B cell (primary cell): Measurements from ENCODE around the gene ELP1. TPM values are rescaled to one million over a fixed set of nuclear protein-coding genes. Genes with fewer than 3 reads are reported as not detected.

ENCODE experiments used
- ATAC-seq: fragments of 200-7000 bp; cut with Tn5 transposase; one replicate; pipeline ENCODE4 v1.10.0; 2021; ENCODE audit warnings: low read depth, mild to moderate bottlenecking, moderate number of reproducible peaks, moderate library complexity
- CTCF ChIA-PET: fragments of 350-600 bp; sonication (Branson Sonifier 250); formaldehyde crosslinking; loops from one replicate; lab custom pipeline; 2021; ENCODE audit warnings: antibody characterized with exemption, inconsistent platforms; lab: Charles Lee
- POLR2A ChIA-PET: fragments of 350-600 bp; sonication (Branson Sonifier 250); formaldehyde crosslinking; loops from one replicate; lab custom pipeline; 2021; ENCODE audit warnings: antibody characterized with exemption; lab: Charles Lee
- DNase-seq: peaks from one replicate; pipeline ENCODE4 v3.0.0; 2013
- H2AFZ ChIP-seq: 2 replicates; pipeline ENCODE4 v1.6.1; 2012; ENCODE audit warnings: mild to moderate bottlenecking, low read depth, low read length; ENCODE audit not compliant: insufficient read depth, poor library complexity, severe bottlenecking
- H3K27ac ChIP-seq, 2 donors: 1 replicate in 1 of 2; 2 replicates in 1 of 2; pipeline ENCODE4 v1.5.1; 2012 to 2013; ENCODE audit warnings: low read length in 2 of 2, mild to moderate bottlenecking in 2 of 2, moderate library complexity in 1 of 2
- H3K27me3 ChIP-seq, 4 experiments: fragments of 200-600 bp in 1 of 4; sonication (generic) in 1 of 4; replicated peaks in 1 of 4; 1 replicate in 2 of 4; 2 replicates in 2 of 4; pipeline versions ENCODE4 v1.6.1 to v1.7.0; 2013 to 2016; ENCODE audit warnings: low read length in 3 of 4, mild to moderate bottlenecking in 2 of 4, mixed read lengths in 1 of 4, moderate library complexity in 1 of 4; ENCODE audit not compliant: insufficient read depth in 4 of 4, control insufficient read depth in 3 of 4; ENCODE audit errors: control extremely low read depth in 1 of 4
- H3K36me3 ChIP-seq, 2 experiments: replicated peaks in 1 of 2; 1 replicate in 1 of 2; 2 replicates in 1 of 2; pipeline versions ENCODE4 v1.6.1 to v1.7.1; 2013; ENCODE audit warnings: low read length in 1 of 2; ENCODE audit not compliant: insufficient read depth in 2 of 2, control insufficient read depth in 1 of 2; ENCODE audit errors: control extremely low read depth in 1 of 2, extremely low read depth in 1 of 2
- H3K4me1 ChIP-seq, 2 donors: fragments of 200-600 bp in 1 of 2; sonication (generic) in 1 of 2; 1 replicate in 1 of 2; 2 replicates in 1 of 2; pipeline versions ENCODE4 v1.5.1 to v1.6.1; 2013 to 2017; ENCODE audit warnings: low read length in 2 of 2; ENCODE audit not compliant: control insufficient read depth in 2 of 2, insufficient read depth in 2 of 2
- H3K4me2 ChIP-seq: replicated peaks from 2 replicates; pipeline ENCODE3; 2012; ENCODE audit warnings: mild to moderate bottlenecking, low read depth, low read length; ENCODE audit not compliant: poor library complexity, severe bottlenecking
- H3K4me3 ChIP-seq, 5 experiments: fragments of 200-600 bp in 1 of 5; sonication (generic) in 1 of 5; 1 replicate in 3 of 5; 2 replicates in 2 of 5; pipeline versions ENCODE4 v1.5.1 to v1.7.0; 2011 to 2016; ENCODE audit warnings: low read length in 4 of 5, mild to moderate bottlenecking in 4 of 5, low read depth in 2 of 5, control low read depth in 1 of 5, moderate library complexity in 1 of 5; ENCODE audit not compliant: insufficient read depth in 1 of 5; ENCODE audit errors: control extremely low read depth in 1 of 5, extremely low read depth in 1 of 5
- H3K79me2 ChIP-seq: fragments of 200-600 bp; sonication (generic); one replicate; pipeline ENCODE4 v1.6.0; 2016; ENCODE audit warnings: low read length; ENCODE audit not compliant: control insufficient read depth, insufficient read depth
- H3K9ac ChIP-seq: fragments of 200-600 bp; sonication (generic); 2 replicates; pipeline ENCODE4 v1.6.1; 2017; ENCODE audit warnings: mild to moderate bottlenecking, low read length, moderate library complexity
- H3K9me3 ChIP-seq, 3 donors: one replicate each; pipeline versions ENCODE4 v1.6.1 to v1.7.1; 2013; ENCODE audit warnings: low read length in 2 of 3; ENCODE audit not compliant: control insufficient read depth in 2 of 3, insufficient read depth in 1 of 3; ENCODE audit errors: control extremely low read depth in 1 of 3
- H4K20me1 ChIP-seq: 2 replicates; pipeline ENCODE4 v1.6.0; 2012; ENCODE audit warnings: mild to moderate bottlenecking, low read length; ENCODE audit not compliant: insufficient read depth, control insufficient read depth, poor library complexity, severe bottlenecking
- H3K27ac Mint-ChIP-seq: one replicate; pipeline ENCODE4 v1.8.0; 2021; ENCODE audit warnings: mixed read lengths
- H3K27me3 Mint-ChIP-seq: one replicate; pipeline ENCODE4 v1.8.0; 2021; ENCODE audit warnings: mixed read lengths
- H3K4me1 Mint-ChIP-seq: one replicate; pipeline ENCODE4 v1.8.0; 2021; ENCODE audit warnings: mixed read lengths
- H3K4me3 Mint-ChIP-seq: one replicate; pipeline ENCODE4 v1.8.0; 2021; ENCODE audit warnings: mixed read lengths
- H3K9me3 Mint-ChIP-seq: one replicate; pipeline ENCODE4 v1.8.0; 2022; ENCODE audit warnings: mixed read lengths; ENCODE audit not compliant: insufficient read depth
- CTCF ChIP-seq: fragments of 200-600 bp; IDR thresholded peaks from one replicate; pipeline ENCODE4 v1.8.0; 2022; ENCODE audit warnings: antibody characterized with exemption, mild to moderate bottlenecking
- EZH2 ChIP-seq: IDR thresholded peaks from 2 replicates; pipeline ENCODE4 v1.6.1; 2012; ENCODE audit warnings: borderline replicate concordance, low read depth, mild to moderate bottlenecking, moderate library complexity, low read length; ENCODE audit not compliant: insufficient read depth, poor library complexity, severe bottlenecking
- WGBS: methylation state at CpG from one replicate; pipeline ENCODE4 v1.1.5; 2013; ENCODE audit warnings: missing lambda C conversion rate; ENCODE audit not compliant: insufficient coverage; 5-methylcytosine and 5-hydroxymethylcytosine counted together
- intact Hi-C: fragments of 100-400 bp; cut with micrococcal nuclease; formaldehyde crosslinking; loops from one replicate; pipeline ENCODE4 v1.10.0; 2022
- polyA plus RNA-seq: library from polyadenylated mRNA; depleted of rRNA; stranded (reverse); fragments of >200 nt; gene quantifications from 2 replicates; pipeline ENCODE4 v1.2.3, GENCODE V29; 2012
- total RNA-seq, 2 donors: library from RNA; stranded (reverse); fragments of 120-200 nt in 1 of 2; gene quantifications; 1 replicate in 1 of 2; 2 replicates in 1 of 2; pipeline versions ENCODE4 v1.2.3 to v1.2.4, GENCODE V29; 2013 to 2022

The ELP1 gene
- total and polyA plus RNA-seq, 2 donors (not counting 1 experiment from before 2014, with no cell fraction given) = 20.8 to 29.4 TPM

GRCh38 chr9:108867829-108868228 lies 66.1 kb downstream of the ELP1 start:
- no peaks in the 10 kb centered on the region for H3K27me3 ChIP-seq
- no peak overlapping the region for H3K4me3 Mint-ChIP-seq
- H3K4me2 ChIP-seq = no peak overlapping the region
- ChIA-PET CTCF (no interaction called here), POLR2A (no interaction called here)
- H3K36me3 ChIP-seq = peaks cover 2 to 17% of the 10 kb centered on the region in 2 experiments
- 100% methylated on average over 3 of the region's 4 CpGs for WGBS
- H3K4me1 ChIP-seq = no peaks in the 10 kb centered on the region
- no peak for ATAC-seq
- no peaks in the 10 kb centered on the region for H3K27me3 Mint-ChIP-seq
- intact Hi-C loops = no loop called here
- H3K9me3 ChIP-seq = peaks cover 0 to 4% (median 0%) of the 10 kb centered on the region in 3 donors
- no peaks in the 10 kb centered on the region for H4K20me1 ChIP-seq
- no peak overlapping the region for H2AFZ ChIP-seq
- TF ChIP-seq CTCF (no peak), EZH2 (no peak)
- no peak overlapping the region for H3K27ac Mint-ChIP-seq
- no peak overlapping the region for H3K27ac ChIP-seq
- no peaks in the 10 kb centered on the region for H3K9me3 Mint-ChIP-seq
- DNase-seq = no peak
- no peak overlapping the region for H3K9ac ChIP-seq
- no peak overlapping the region for H3K4me3 ChIP-seq
- no peaks in the 10 kb centered on the region for H3K79me2 ChIP-seq
- H3K4me1 Mint-ChIP-seq = no peaks in the 10 kb centered on the region

- Histone ChIP-seq H3K27me3 (no peaks in the 10 kb centered on the region), H3K27ac (no peak overlapping the region), H3K9me3 (peaks cover 0 to 4% (median 0%) of the 10 kb centered on the region in 3 donors), H3K4me3 (no peak overlapping the region), H2AFZ (no peak overlapping the region), H3K4me2 (no peak overlapping the region), H3K36me3 (peaks cover 2 to 16% of the 10 kb centered on the region in 2 experiments), H3K9ac (no peak overlapping the region), H4K20me1 (no peaks in the 10 kb centered on the region), H3K79me2 (no peaks in the 10 kb centered on the region), H3K4me1 (no peaks in the 10 kb centered on the region)
- TF ChIP-seq EZH2 (no peak), CTCF (no peak)
- H3K4me1 Mint-ChIP-seq = no peaks in the 10 kb centered on the region
- DNase-seq (no peak), ATAC-seq (no peak)
- no peaks in the 10 kb centered on the region for H3K27me3 Mint-ChIP-seq
- no peak overlapping the region for H3K4me3 Mint-ChIP-seq
- no peaks in the 10 kb centered on the region for H3K9me3 Mint-ChIP-seq
- POLR2A ChIA-PET = no interaction called here
- intact Hi-C loops = no loop called here
- no peak overlapping the region for H3K27ac Mint-ChIP-seq
- CTCF ChIA-PET = no interaction called here
Measured at GRCh38 chr9:108867116-108867515, 66.8 kb downstream of the ELP1 start.
